Liver (tissue), 9 donors: ENCODE measurements around the gene RNF175. TPM values are rescaled to one million over a fixed set of nuclear protein-coding genes. Genes with fewer than 3 reads are reported as not detected.

Source experiments
- DNase-seq: peaks from one replicate; pipeline ENCODE4 v3.0.0-alpha.2; 2017; ENCODE audit warnings: low spot score
- H3K27ac ChIP-seq, 2 donors: one replicate each; pipeline ENCODE4 v1.7.0; 2013; ENCODE audit warnings: inconsistent platforms in 2 of 2, low read length in 2 of 2, control low read depth in 1 of 2, low read depth in 1 of 2, mild to moderate bottlenecking in 1 of 2
- H3K27me3 ChIP-seq, 4 donors: one replicate each; pipeline versions ENCODE4 v1.6.1 to v1.7.0; 2013; ENCODE audit warnings: low read length in 3 of 4, inconsistent platforms in 1 of 4, mild to moderate bottlenecking in 1 of 4, moderate library complexity in 1 of 4; ENCODE audit not compliant: control insufficient read depth in 4 of 4, insufficient read depth in 4 of 4
- H3K36me3 ChIP-seq, 4 donors: one replicate each; pipeline versions ENCODE4 v1.6.1 to v1.7.0; 2013; ENCODE audit warnings: low read length in 3 of 4, mild to moderate bottlenecking in 3 of 4, low read depth in 1 of 4, moderate library complexity in 1 of 4; ENCODE audit not compliant: control insufficient read depth in 4 of 4, insufficient read depth in 3 of 4
- H3K4me1 ChIP-seq, 4 donors: one replicate each; pipeline versions ENCODE4 v1.6.1 to v1.7.0; 2013; ENCODE audit warnings: low read length in 3 of 4, mild to moderate bottlenecking in 3 of 4, moderate library complexity in 1 of 4; ENCODE audit not compliant: control insufficient read depth in 4 of 4, insufficient read depth in 4 of 4
- H3K4me3 ChIP-seq, 3 donors: one replicate each; pipeline versions ENCODE4 v1.6.1 to v1.7.0; 2013; ENCODE audit warnings: low read length in 3 of 3, control low read depth in 1 of 3, low read depth in 1 of 3, mild to moderate bottlenecking in 1 of 3
- H3K9ac ChIP-seq, 2 donors: one replicate each; pipeline ENCODE4 v1.7.0; 2013; ENCODE audit warnings: low read length in 2 of 2, mild to moderate bottlenecking in 2 of 2, moderate library complexity in 2 of 2, control low read depth in 1 of 2, low read depth in 1 of 2
- H3K9me3 ChIP-seq, 4 donors: one replicate each; pipeline versions ENCODE4 v1.6.1 to v1.7.0; 2013; ENCODE audit warnings: low read length in 3 of 4; ENCODE audit not compliant: control insufficient read depth in 4 of 4
- EGR1 ChIP-seq, 2 donors: IDR thresholded peaks; 2 replicates each; pipeline ENCODE4 v1.6.1; 2016 to 2018; ENCODE audit warnings: antibody characterized with exemption in 2 of 2, low read depth in 2 of 2
- FOXA1 ChIP-seq: IDR thresholded peaks from 2 replicates; pipeline ENCODE4 v1.6.1; 2016; ENCODE audit warnings: antibody characterized with exemption
- FOXA2 ChIP-seq: IDR thresholded peaks from 2 replicates; pipeline ENCODE4 v1.6.1; 2016; ENCODE audit warnings: antibody characterized with exemption
- GABPA ChIP-seq, 2 donors: IDR thresholded peaks in 1 of 2; conservative IDR thresholded peaks in 1 of 2; 2 replicates each; pipeline ENCODE4 v1.6.1; 2016; ENCODE audit warnings: antibody characterized with exemption in 2 of 2, mild to moderate bottlenecking in 1 of 2, moderate library complexity in 1 of 2
- HNF4A ChIP-seq, 2 donors: conservative IDR thresholded peaks; 2 replicates each; pipeline ENCODE4 v1.6.1; 2016; ENCODE audit warnings: antibody characterized with exemption in 2 of 2, mild to moderate bottlenecking in 2 of 2
- JUND ChIP-seq, 2 donors: IDR thresholded peaks; 2 replicates each; pipeline ENCODE4 v1.6.1; 2016; ENCODE audit warnings: antibody characterized with exemption in 2 of 2
- NR2F2 ChIP-seq: IDR thresholded peaks from 2 replicates; pipeline ENCODE4 v1.6.1; 2016; ENCODE audit warnings: antibody characterized with exemption
- RAD21 ChIP-seq, 2 donors: IDR thresholded peaks; 2 replicates each; pipeline ENCODE4 v1.6.1; 2016; ENCODE audit warnings: antibody characterized with exemption in 2 of 2, mild to moderate bottlenecking in 2 of 2
- RXRA ChIP-seq, 2 donors: IDR thresholded peaks; 2 replicates each; pipeline ENCODE4 v1.6.1; 2017 to 2018; ENCODE audit warnings: antibody characterized with exemption in 2 of 2, mild to moderate bottlenecking in 1 of 2
- SP1 ChIP-seq: IDR thresholded peaks from 2 replicates; pipeline ENCODE4 v1.6.1; 2018; ENCODE audit warnings: antibody characterized with exemption, mild to moderate bottlenecking
- TAF1 ChIP-seq: conservative IDR thresholded peaks from 2 replicates; pipeline ENCODE4 v1.6.1; 2016; ENCODE audit warnings: antibody characterized with exemption, mild to moderate bottlenecking
- YY1 ChIP-seq: IDR thresholded peaks from 2 replicates; pipeline ENCODE4 v1.6.1; 2016; ENCODE audit warnings: antibody characterized with exemption, mild to moderate bottlenecking
- ZBTB33 ChIP-seq: IDR thresholded peaks from 2 replicates; pipeline ENCODE4 v1.6.1; 2016; ENCODE audit warnings: antibody characterized with exemption
- WGBS: extraction: QIAGEN DNeasy Blood & Tissue Kit; methylation state at CpG from one replicate; pipeline ENCODE4 v1.1.7; 2013; 5-methylcytosine and 5-hydroxymethylcytosine counted together
- polyA plus RNA-seq, 2 donors: library from polyadenylated mRNA; stranded (reverse) in 1 of 2; unstranded in 1 of 2; fragments of 200-250 nt in 1 of 2; fragments of >200 nt in 1 of 2; fragmentation: Nextera tagmentation in 1 of 2; extraction: Ambion mirVana in 1 of 2; gene quantifications; one replicate each; pipeline versions ENCODE4 v1.2.1 to v1.2.3, GENCODE V29; 2013 to 2015
- total RNA-seq, 2 donors: library from RNA; depleted of rRNA; stranded (reverse); fragments of >200 nt; gene quantifications; one replicate each; pipeline ENCODE4 v1.2.3, GENCODE V29; 2014
- TF ChIP-seq, protein P1 (sequence below): IDR thresholded peaks from 2 replicates; pipeline ENCODE4 v1.6.1; 2016; ENCODE audit warnings: antibody characterized with exemption
- TF ChIP-seq, protein P2 (sequence below): IDR thresholded peaks from 2 replicates; pipeline ENCODE4 v1.6.1; 2016; ENCODE audit warnings: antibody characterized with exemption
- TF ChIP-seq, protein P3 (sequence below): fragments of 150-350 bp; IDR thresholded peaks from 2 replicates; pipeline ENCODE4 v1.5.1; 2017; ENCODE audit warnings: improper control_type of control experiment, low read depth, low read length; ENCODE audit not compliant: missing input control
- donor health status: healthy.
- donor health status: healthy.
- donor health status: healthy.
- donor health status: healthy.
- donor health status: healthy.

Gene RNF175
- total and polyA plus RNA-seq, 4 donors = 0.08 to 0.65 (median 0.24) TPM; not detected in 1

DNA sequence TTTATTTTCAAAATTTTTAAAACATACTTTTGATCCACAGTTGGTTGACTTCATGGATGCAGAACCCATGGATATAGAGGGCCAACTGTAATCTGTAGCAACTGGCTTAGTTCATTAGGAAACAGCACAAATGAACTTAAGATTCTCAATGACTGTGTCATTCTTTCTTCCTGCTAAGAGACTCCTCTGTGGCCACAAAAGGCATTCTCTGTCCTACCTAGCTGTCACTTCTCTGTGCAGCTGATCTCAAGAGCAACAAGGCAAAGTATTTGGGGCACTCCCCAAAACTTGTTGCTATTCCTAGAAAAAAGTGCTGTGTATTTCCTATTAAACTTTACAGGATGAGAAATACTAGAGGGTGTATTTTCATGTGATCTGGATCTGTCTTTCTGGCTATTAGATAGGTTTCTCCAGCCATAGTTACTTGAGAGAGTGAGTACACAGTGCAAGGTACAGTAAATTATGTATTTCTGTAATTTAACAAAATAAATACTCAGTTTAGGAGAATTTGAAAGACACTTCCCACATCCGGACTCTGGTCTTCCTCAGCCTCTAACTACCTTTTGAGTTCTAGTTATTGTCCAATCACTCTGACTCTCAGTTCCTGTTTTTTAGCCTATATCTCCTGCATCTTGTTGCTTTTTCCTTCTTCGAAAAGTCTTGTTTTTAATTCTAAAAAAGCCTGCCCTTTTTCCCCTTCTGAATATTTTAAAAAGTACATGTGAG is 53.9 kb downstream of the RNF175 start (continued):
- no peak for TF ChIP-seq TAF1
- TF ChIP-seq, protein P1, sequence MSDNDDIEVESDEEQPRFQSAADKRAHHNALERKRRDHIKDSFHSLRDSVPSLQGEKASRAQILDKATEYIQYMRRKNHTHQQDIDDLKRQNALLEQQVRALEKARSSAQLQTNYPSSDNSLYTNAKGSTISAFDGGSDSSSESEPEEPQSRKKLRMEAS = no peak

- no peak for TF ChIP-seq FOXA2
- TF ChIP-seq ZBTB33 = no peak
- TF ChIP-seq RAD21 (IDR thresholded peaks at IDR 0.05) = no peak
- no peak for TF ChIP-seq NR2F2
- TF ChIP-seq FOXA1 = no peak
- TF ChIP-seq JUND (IDR thresholded peaks at IDR 0.05) = no peak
- TF ChIP-seq HNF4A (conservative IDR thresholded peaks at IDR 0.05) = no peak
- no peak for TF ChIP-seq GABPA (IDR thresholded peaks at IDR 0.05 in 1 of 2, conservative IDR thresholded peaks at IDR 0.05 in 1 of 2)
- TF ChIP-seq, protein P1 = no peak
- TF ChIP-seq, protein P2, sequence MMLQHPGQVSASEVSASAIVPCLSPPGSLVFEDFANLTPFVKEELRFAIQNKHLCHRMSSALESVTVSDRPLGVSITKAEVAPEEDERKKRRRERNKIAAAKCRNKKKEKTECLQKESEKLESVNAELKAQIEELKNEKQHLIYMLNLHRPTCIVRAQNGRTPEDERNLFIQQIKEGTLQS = no peak
- no peak for TF ChIP-seq YY1
- TF ChIP-seq SP1 = no peak
- no peak for TF ChIP-seq EGR1 (IDR thresholded peaks at IDR 0.05; ENCODE audit: low read depth in 2 of 2)
- TF ChIP-seq, protein P3, sequence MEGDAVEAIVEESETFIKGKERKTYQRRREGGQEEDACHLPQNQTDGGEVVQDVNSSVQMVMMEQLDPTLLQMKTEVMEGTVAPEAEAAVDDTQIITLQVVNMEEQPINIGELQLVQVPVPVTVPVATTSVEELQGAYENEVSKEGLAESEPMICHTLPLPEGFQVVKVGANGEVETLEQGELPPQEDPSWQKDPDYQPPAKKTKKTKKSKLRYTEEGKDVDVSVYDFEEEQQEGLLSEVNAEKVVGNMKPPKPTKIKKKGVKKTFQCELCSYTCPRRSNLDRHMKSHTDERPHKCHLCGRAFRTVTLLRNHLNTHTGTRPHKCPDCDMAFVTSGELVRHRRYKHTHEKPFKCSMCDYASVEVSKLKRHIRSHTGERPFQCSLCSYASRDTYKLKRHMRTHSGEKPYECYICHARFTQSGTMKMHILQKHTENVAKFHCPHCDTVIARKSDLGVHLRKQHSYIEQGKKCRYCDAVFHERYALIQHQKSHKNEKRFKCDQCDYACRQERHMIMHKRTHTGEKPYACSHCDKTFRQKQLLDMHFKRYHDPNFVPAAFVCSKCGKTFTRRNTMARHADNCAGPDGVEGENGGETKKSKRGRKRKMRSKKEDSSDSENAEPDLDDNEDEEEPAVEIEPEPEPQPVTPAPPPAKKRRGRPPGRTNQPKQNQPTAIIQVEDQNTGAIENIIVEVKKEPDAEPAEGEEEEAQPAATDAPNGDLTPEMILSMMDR = no peak
- no peak for TF ChIP-seq RXRA (IDR thresholded peaks at IDR 0.05)
- TF ChIP-seq TAF1 = no peak
- Histone ChIP-seq H3K4me1 (no peaks in the 10 kb centered on the region), H3K9me3 (no peaks in the 10 kb centered on the region), H3K9ac (no peak overlapping the region), H3K27me3 (no peaks in the 10 kb centered on the region), H3K27ac (no peak overlapping the region), H3K36me3 (no peaks in the 10 kb centered on the region), H3K4me3 (no peak overlapping the region)
- 92% methylated on average over 7 of the region's 7 CpGs for WGBS
- DNase-seq = no peak
These were observed 55.3 kb downstream of the RNF175 start for GRCh38 chr4:153704522-153704921.

DNA sequence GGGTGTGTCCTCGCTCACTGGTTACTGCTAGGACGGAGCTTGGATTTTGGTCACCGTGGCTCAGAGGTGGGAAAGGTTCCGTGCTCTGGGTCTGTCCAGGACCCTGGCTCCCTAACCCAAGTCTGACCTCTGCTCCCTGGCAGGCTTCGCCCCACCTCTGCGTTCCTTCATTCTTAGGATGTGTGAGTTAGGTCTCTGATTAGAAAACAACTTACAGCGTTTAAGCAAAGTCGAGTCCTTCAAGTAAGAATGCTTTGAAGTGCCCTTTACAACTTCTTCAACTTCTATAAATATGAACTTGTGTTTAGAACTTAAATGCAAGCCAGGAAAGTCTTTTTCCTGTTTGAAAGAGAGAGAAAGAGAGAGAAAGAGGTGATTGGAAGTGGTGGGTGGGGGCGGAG is 74.9 kb downstream of the RNF175 start:
- no peaks in the 10 kb centered on the region for H3K9me3 ChIP-seq
- peak overlapping the region; percentile 65 to 73 (median 73) for H3K4me3 ChIP-seq
- H3K27me3 ChIP-seq = no peaks in the 10 kb centered on the region
- peaks cover 0 to 4% (median 0%) of the 10 kb centered on the region in 4 donors for H3K36me3 ChIP-seq
- peak overlapping the region in 1 of 2 donors; percentile 40 for H3K27ac ChIP-seq
- 21% methylated on average over 9 of the region's 9 CpGs for WGBS
- H3K4me1 ChIP-seq = peaks cover 5 to 16% (median 10%) of the 10 kb centered on the region in 4 donors
- no peak for TF ChIP-seq RXRA (IDR thresholded peaks at IDR 0.05)
- TF ChIP-seq ZBTB33 = no peak
- DNase-seq = no peak
- H3K9ac ChIP-seq = peak overlapping the region in 1 of 2 donors; percentile 58
